GM12801 (cell line): ENCODE results near the gene GNPAT.

Experiments used
- TF ChIP-seq, protein P1 (sequence below): IDR thresholded peaks from one replicate; pipeline ENCODE4 v1.5.1; 2011; ENCODE audit warnings: control low read depth; ENCODE audit not compliant: insufficient read length; ENCODE audit errors: extremely low read depth

The GNPAT gene

DNA sequence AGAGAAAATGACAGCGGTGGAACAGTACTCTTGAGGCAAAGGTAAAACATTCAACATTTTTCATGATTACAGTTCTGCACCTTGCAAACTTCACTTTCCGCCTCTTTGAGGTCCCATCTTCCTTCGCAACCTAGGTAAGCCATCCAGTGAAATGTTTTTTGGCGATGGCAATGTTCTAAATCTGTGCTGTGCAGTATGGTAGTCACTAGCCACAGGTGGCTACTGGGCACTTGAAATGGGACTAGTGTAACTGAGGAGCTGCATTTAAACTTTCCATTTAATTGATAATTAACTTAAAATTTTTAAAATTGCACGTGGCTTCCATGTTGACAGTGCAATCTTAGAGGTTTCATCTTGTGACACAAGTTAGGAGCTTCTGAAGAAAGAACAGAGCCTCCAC lies 83.6 kb downstream of the GNPAT start:
- TF ChIP-seq, protein P1, sequence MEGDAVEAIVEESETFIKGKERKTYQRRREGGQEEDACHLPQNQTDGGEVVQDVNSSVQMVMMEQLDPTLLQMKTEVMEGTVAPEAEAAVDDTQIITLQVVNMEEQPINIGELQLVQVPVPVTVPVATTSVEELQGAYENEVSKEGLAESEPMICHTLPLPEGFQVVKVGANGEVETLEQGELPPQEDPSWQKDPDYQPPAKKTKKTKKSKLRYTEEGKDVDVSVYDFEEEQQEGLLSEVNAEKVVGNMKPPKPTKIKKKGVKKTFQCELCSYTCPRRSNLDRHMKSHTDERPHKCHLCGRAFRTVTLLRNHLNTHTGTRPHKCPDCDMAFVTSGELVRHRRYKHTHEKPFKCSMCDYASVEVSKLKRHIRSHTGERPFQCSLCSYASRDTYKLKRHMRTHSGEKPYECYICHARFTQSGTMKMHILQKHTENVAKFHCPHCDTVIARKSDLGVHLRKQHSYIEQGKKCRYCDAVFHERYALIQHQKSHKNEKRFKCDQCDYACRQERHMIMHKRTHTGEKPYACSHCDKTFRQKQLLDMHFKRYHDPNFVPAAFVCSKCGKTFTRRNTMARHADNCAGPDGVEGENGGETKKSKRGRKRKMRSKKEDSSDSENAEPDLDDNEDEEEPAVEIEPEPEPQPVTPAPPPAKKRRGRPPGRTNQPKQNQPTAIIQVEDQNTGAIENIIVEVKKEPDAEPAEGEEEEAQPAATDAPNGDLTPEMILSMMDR = no peak

DNA sequence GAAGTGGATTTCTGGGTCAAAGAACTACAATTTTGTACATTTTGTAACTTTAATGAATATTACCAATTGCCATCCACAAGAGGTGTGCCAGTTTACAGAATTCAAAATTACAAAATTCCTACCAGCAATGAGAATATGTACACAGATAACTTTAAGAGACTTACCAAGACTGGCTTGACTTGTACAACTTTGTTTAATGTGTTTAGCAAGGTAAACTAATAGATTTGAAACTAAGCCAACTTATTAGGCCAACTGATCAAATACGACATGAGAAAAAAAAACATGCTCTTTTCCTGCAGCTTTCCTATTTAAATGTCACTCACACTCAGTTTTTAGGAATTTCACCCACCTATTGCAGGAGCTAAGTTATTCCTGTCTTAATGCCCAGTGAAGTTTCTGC lies 85.2 kb downstream of the GNPAT start:
- TF ChIP-seq, protein P1 = no peak
